ENCODE measurements around the gene ADGRG3. TPM values are rescaled to one million over a fixed set of nuclear protein-coding genes. Genes with fewer than 3 reads are reported as not detected.

Gene ADGRG3
- total and polyA plus RNA-seq, 2 of the 8 experiments (the other 6 are each of a cell fraction or from before 2014, with no cell fraction given) = 0.28 to 0.98 TPM

- 93% methylated on average over 7 of the region's 7 CpGs; no CpG with 5 or more reads in 1 of the 2 experiments for WGBS, 2 experiments (ENCODE audit: extremely low coverage in 1 of 2, insufficient coverage in 1 of 2, insufficient read length in 1 of 2, insufficient replicate concordance in 2 of 2, low coverage in 1 of 2, low lambda C conversion rate in 2 of 2, missing lambda C conversion rate in 1 of 2)
- no peak overlapping the region for H3K4me2 ChIP-seq (ENCODE audit: insufficient read depth in 1 of 2, low read depth in 2 of 2, low read length in 2 of 2)
- POLR2A ChIA-PET (ENCODE audit: partially characterized antibody) = no interaction called here
- no peak overlapping the region for H2BK20ac ChIP-seq (ENCODE audit: low read length)
- H3K23ac ChIP-seq (ENCODE audit: insufficient read length) = no peak overlapping the region
- no peaks in the 10 kb centered on the region for H4K20me1 ChIP-seq (replicated peaks in 1 of 2; ENCODE audit: control insufficient read depth in 1 of 2, insufficient read depth in 2 of 2, low read length in 2 of 2)
- H3K36me3 ChIP-seq (ENCODE audit: control insufficient read depth in 2 of 4, insufficient read depth in 4 of 4, low read length in 3 of 4) = no peaks in the 10 kb centered on the region
- H4K5ac ChIP-seq (ENCODE audit: insufficient read length, low read depth, low read length) = no peak overlapping the region
- H3K56ac ChIP-seq (replicated peaks; ENCODE audit: insufficient read length, low read depth, low read length) = no peak overlapping the region
- H2AK5ac ChIP-seq (ENCODE audit: low read depth, low read length) = no peak overlapping the region
- no peak overlapping the region for H2AFZ ChIP-seq (ENCODE audit: low read length)
- FAIRE-seq (no peak), DNase-seq (ENCODE audit: low read depth in 1 of 2, low spot score in 2 of 2) (no peak)
- no peak overlapping the region for H2BK15ac ChIP-seq (ENCODE audit: low read length)
- no peak overlapping the region for H4K8ac ChIP-seq (ENCODE audit: extremely low read depth, insufficient read depth, low read length)
- no peak overlapping the region for H2BK120ac ChIP-seq (replicated peaks; ENCODE audit: low read depth, low read length)
- no peaks in the 10 kb centered on the region for H3K79me2 ChIP-seq (ENCODE audit: control insufficient read depth in 1 of 2, insufficient read depth in 2 of 2, low read length in 2 of 2)
- no peaks in the 10 kb centered on the region for H3K4me1 ChIP-seq (replicated peaks in 1 of 4; ENCODE audit: control insufficient read depth in 3 of 4, insufficient read depth in 4 of 4, low read length in 3 of 4)
- no peak overlapping the region for H3K27ac ChIP-seq (ENCODE audit: low read depth, low read length)
- H3K9ac ChIP-seq (replicated peaks in 1 of 4; ENCODE audit: extremely low read depth in 1 of 4, low read depth in 3 of 4, low read length in 3 of 4) = no peak overlapping the region
- H3K4me3 ChIP-seq (ENCODE audit: extremely low read depth in 1 of 4, insufficient read depth in 2 of 4, low read depth in 3 of 4, low read length in 4 of 4) = no peak overlapping the region
- no peaks in the 10 kb centered on the region for H3K9me3 ChIP-seq (ENCODE audit: insufficient read depth in 2 of 2, low read depth in 1 of 2, low read length in 1 of 2)
- no peaks in the 10 kb centered on the region for H3K79me1 ChIP-seq (ENCODE audit: low read depth, low read length)
- no peak overlapping the region for H3K18ac ChIP-seq (ENCODE audit: extremely low read depth, low read length)
- CTCF ChIA-PET (ENCODE audit: partially characterized antibody) = interaction anchor here (0.7 to 1.6 kb wide), 4 partner anchors 17 to 37 kb away, joined by 3 read pairs; no protein-coding TSS in a partner anchor
- no peaks in the 10 kb centered on the region; a peak in 1 of 7 replicates for H3K27me3 ChIP-seq (replicated peaks in 1 of 4; ENCODE audit: control insufficient read depth in 3 of 4, extremely low read depth in 1 of 4, insufficient read depth in 3 of 4, low read length in 3 of 4)
- no peak for TF ChIP-seq CHD2 (IDR thresholded peaks at IDR 0.05; ENCODE audit: low read length)
- H2BK5ac ChIP-seq (ENCODE audit: low read depth, low read length) = no peak overlapping the region
- no peak overlapping the region for H4K91ac ChIP-seq (replicated peaks; ENCODE audit: insufficient read length, low read length)
- H3K14ac ChIP-seq (ENCODE audit: insufficient read length) = no peak overlapping the region
- H2BK12ac ChIP-seq (ENCODE audit: low read depth, low read length) = no peak overlapping the region
- no peak overlapping the region for H3K4ac ChIP-seq (replicated peaks; ENCODE audit: insufficient read length, low read depth, low read length)
- no peaks in the 10 kb centered on the region for H3K23me2 ChIP-seq (ENCODE audit: low read depth, low read length)
These were observed 31.8 kb downstream of the ADGRG3 start for GRCh38 chr16:57699899-57700298.
